ENCODE measurements around the gene ALG3. TPM values are rescaled to one million over a fixed set of nuclear protein-coding genes. Genes with fewer than 3 reads are reported as not detected.
A peak's percentile ranks its signal among the peaks of the same experiment; 100 is the strongest.

The ALG3 gene
- polyA plus RNA-seq, 1 donor from 2014 or later, result 72.3 TPM

DNA sequence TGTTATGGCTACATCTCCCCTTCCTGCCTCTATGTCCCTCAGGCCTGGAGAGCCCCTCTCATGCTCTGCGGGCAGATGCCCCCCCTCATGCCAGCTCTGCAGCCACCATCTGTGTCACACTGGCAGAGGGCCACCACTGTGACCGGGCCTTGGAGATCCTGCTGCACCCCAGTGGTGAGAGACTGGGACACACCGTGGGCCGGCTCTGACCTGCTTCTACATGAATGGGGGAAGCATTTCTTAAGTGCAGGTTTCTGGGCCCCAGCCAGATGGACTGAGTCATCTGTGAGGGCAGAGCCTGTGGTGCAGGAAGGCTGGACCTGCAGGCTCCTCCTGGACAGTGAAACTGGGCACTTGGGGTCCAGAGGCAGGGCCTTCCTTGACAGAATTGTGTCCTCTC lies 14.5 kb downstream of the ALG3 start:
- no peak overlapping the region for H3K27ac Mint-ChIP-seq
- no peaks in the 10 kb centered on the region for H3K9me3 Mint-ChIP-seq

DNA sequence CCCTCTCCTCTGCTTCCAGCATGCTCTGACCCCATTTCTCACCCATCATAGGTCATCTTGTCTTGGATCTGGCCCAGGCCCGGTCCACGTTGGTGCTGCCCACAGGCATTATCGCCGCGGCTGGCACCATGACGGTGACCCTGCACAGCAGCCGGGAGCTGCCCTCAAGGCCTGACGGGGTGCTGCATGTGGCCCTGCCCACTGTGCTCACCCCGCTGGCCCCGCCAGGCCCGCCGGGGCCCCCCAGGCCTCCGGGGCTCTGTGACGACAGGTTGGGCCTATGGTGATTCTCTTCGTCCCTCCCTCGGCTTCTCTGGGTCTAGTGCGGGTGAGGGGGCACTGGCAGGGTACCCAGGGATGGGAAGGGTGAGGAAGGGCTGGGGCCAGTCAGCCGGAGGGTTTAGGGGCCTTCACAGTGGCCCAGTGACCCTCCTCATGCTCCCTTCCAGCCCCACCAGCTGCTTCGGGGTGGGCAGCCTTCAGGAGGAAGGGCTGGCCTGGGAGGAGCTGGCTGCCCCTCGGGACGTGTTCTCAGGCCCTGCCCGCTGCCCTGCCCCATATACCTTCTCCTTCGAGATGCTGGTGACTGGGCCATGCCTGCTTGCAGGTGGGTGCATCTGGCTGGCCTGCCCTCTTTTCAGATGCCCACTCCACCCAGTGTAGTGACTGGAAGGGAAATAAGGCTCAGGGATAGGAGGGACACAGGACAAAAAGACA lies 15.5 kb downstream of the ALG3 start:
- H3K36me3 Mint-ChIP-seq, result no peaks in the 10 kb centered on the region
- H3K9me3 Mint-ChIP-seq, result no peaks in the 10 kb centered on the region
- H3K27ac Mint-ChIP-seq, result no peak overlapping the region
- H3K4me3 Mint-ChIP-seq, result peak overlapping the region in 1 of 4 donors; percentile 17
- peaks cover 0 to 9% (median 3%) of the 10 kb centered on the region in 3 donors for H3K4me1 Mint-ChIP-seq
- peaks cover 30% of the 10 kb centered on the region for H3K27me3 Mint-ChIP-seq

More for the DNA sequence above, 14.5 kb downstream of the ALG3 start:
- H3K4me1 Mint-ChIP-seq, result peaks cover 0 to 7% (median 2%) of the 10 kb centered on the region in 3 donors
- H3K36me3 Mint-ChIP-seq, result no peaks in the 10 kb centered on the region
- no peak overlapping the region for H3K4me3 Mint-ChIP-seq
- peaks cover 24% of the 10 kb centered on the region for H3K27me3 Mint-ChIP-seq

DNA sequence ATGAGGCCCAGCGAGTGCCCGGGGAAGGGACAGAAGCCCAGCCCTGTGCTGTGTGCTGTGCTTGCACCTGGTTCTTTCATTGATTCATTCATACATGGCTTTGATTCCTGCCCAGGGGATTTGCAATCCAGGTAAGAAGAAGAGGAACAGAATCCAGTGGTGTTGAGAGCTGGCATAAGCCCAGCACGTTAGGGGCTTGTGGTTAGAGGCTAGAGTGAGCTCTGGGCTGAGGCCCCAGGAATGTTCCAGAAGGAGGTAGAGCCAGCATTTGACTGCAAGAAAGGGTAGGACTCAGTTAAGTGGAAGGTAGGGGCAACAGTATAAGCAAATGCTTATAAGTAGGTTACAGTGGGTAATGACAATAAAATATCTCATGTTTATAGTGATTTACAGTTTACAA lies 17.1 kb downstream of the ALG3 start:
- Mint-ChIP-seq H3K27ac (no peak overlapping the region), H3K36me3 (no peaks in the 10 kb centered on the region), H3K9me3 (no peaks in the 10 kb centered on the region), H3K27me3 (peaks cover 39% of the 10 kb centered on the region), H3K4me1 (peaks cover 0 to 9% (median 3%) of the 10 kb centered on the region in 3 donors), H3K4me3 (peak overlapping the region in 2 of 4 donors; percentile 71 to 87)

DNA sequence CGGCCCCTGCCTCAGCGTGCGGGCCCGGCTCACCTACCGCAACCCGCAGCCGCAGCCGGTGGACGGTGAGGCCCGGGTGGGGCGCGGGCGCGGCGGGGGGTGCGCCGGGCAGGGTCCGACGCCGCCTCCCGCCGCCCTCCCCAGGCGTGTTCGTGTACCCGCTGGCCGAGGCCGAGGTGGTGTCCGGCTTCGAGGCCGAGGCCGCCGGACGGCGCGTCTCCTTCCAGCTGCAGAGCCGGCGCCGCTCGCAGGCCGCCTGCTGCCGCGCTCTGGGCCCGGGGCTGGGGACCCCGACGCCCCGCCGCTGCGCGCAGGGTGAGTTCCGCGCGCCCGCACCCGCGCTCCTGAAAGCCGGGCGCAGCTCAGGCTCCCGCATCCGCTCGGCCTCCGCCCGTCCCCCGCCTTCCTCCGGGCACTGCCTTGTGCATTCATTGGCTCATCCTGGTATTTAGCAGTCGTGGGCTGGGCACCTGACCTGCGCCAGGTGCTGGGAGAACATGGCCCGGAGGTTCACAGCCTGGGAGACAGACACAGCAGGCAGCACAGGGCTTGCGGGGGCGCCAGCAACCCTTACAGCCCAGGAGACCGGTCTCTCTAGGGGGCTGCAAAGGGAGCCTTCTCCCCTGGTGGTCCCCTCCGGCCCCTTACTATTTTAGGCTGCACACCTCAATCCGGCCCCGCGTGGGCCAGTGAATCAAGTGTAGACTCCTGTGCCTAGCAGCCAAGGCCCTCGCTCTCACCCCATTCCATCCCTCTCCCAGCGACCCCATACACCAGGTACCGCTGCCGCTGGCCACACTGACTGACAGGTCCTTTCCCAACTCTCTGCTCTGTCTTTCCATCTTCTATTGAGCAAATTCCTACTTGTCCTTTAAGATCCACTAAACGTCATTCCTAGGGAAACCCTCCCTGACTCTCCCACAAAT lies 17.9 kb downstream of the ALG3 start:
- H3K9me3 Mint-ChIP-seq, result no peaks in the 10 kb centered on the region
- H3K36me3 Mint-ChIP-seq, result no peaks in the 10 kb centered on the region
- H3K4me1 Mint-ChIP-seq, result peaks cover 0 to 9% (median 3%) of the 10 kb centered on the region in 3 donors
- no peak overlapping the region for H3K27ac Mint-ChIP-seq
- peak overlapping the region; percentile 71 to 95 (median 81) for H3K4me3 Mint-ChIP-seq
- H3K27me3 Mint-ChIP-seq, result peaks cover 43% of the 10 kb centered on the region

DNA sequence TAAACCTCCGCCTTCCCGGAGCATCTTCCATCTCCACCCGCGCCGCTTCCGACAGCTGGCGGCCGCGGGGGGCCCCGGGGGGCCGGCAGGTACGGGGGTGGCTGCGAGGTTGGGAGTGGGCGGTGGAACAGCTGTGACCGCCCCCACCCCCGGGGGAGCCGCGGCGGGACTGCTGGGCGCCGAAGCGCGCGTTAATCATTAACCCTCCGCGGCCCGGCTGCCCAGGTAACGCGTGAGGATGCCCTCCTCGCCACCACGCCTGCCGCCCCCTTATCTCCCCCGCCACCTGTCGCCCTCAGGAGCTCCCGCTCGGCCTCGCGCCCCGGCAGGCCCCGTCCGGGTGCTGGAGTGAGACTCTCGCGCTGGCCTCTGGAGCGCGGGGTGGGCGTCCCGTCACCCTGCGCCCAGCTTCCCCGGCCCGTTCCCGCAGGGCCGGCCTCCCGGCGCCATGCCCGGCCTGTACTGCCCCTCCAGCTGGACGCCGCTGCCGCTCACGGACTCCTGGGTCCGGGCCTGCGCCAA lies 18.6 kb downstream of the ALG3 start:
- Mint-ChIP-seq H3K9me3 (no peaks in the 10 kb centered on the region), H3K4me1 (peaks cover 0 to 9% (median 3%) of the 10 kb centered on the region in 3 donors), H3K4me3 (peak overlapping the region in 1 of 4 donors; percentile 88), H3K27me3 (peaks cover 48% of the 10 kb centered on the region), H3K36me3 (no peaks in the 10 kb centered on the region), H3K27ac (no peak overlapping the region)

DNA sequence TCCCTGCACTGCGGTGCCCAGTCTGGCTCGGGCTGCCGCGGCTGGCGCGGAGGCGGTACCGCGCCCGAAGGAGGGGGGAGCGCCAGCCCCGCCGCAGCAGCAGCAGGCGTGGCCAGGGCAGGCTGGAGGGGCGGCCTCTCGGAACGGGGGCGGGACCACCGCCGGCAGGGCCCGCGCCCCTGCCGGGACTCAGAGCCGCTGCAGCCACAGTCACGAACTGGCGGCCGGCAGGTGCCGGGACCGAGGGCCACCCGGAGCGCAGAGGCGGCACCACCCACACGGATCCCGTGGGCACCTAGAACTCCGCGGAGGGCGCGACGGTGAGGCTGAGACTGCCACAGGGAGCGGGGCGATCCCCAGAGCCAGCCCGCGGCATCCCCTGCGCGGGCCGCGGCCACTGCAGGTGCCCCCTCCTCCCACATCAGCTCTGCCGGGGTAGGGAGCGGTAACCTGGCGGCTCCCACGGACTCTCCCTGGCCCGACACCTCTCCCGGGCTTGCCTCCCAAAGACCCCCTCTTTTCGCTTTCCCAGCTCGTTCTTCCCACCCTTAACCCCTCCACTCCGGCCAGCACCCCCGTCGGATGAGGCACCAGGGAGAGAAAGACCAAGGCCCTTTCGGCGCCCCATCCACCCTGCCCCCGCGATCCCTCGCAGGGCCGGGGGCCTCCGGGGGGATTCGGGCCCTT lies 19.2 kb downstream of the ALG3 start, which contains the start of gene VWA5B2:
TSS of gene VWA5B2 (plus strand) at position 192 of the 687 bp plus-strand sequence. CDS start 944 bp downstream, outside the sequence.
- Mint-ChIP-seq H3K4me1 (peaks cover 0 to 9% (median 3%) of the 10 kb centered on the region in 3 donors), H3K27ac (no peak within 1 kb of the TSS), H3K27me3 (peaks cover 50% of the 10 kb centered on the region), H3K9me3 (no peaks in the 10 kb centered on the region), H3K36me3 (no peaks in the 10 kb centered on the region), H3K4me3 (peak within 1 kb of the TSS; percentile 33 to 88 (median 68))

DNA sequence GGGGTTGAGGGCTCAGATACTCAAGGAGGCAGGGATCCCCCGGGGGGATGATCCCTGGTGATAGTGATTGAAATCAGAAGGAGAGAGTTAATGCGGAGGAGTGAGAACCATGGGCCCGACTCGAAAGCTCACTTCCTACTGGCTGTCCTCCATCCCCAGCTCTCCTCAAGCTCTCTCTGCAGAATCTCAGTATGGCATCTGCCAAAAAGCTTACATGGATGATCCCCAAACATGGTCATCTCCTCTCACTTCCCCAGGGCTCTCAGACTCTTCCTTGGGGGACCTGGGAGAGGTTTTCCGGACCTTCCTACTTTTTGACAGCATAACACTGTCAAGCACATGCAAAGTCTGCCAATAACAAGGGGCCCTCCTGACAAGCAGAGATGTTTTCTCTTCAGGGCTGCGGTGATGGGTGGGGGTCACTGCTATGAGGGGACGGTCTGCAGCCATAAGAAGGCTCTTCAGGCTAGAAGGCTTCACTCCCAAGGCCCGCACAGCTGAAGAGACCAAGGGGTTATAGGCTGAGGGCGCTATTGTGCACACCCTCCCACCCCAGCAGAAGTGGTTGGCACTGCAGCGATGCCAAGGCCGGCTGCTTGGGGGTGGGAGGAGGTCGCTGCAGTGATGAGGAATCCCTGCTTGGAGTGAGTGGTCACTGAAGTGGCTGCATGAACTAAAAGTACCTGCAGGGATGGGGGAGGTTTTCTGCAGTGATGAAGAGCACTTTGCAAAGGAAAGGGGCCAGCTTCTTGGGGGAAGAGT lies 20.2 kb downstream of the ALG3 start:
- H3K4me1 Mint-ChIP-seq, result peaks cover 0 to 9% (median 3%) of the 10 kb centered on the region in 3 donors
- peaks cover 53% of the 10 kb centered on the region for H3K27me3 Mint-ChIP-seq
- H3K27ac Mint-ChIP-seq, result no peak overlapping the region
- no peaks in the 10 kb centered on the region for H3K9me3 Mint-ChIP-seq
- no peaks in the 10 kb centered on the region for H3K36me3 Mint-ChIP-seq
- peak overlapping the region; percentile 33 to 86 (median 58) for H3K4me3 Mint-ChIP-seq

DNA sequence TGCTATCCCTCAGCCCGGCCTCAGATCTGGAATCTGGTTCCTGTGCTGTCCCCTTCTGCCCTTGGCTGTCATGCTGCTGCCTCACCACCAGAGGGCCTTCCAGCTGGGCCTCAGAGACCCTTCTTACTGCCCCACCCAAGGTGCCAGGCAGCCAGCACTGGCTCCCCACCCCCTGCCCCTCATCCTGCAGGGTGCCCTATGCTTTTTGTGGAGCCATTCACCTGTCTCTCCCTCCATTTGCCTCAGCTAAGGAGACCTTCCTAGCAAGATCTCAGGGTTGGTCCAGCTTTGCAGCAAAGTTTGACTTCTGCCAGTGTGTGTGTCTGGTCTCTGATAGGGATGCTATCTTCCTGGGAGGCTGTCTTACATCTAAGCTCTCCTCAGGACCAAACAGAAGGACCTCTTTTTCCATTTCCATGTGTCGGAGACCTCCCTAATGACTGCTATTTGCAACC lies 21.3 kb downstream of the ALG3 start:
- H3K27ac Mint-ChIP-seq, result no peak overlapping the region
- no peaks in the 10 kb centered on the region for H3K36me3 Mint-ChIP-seq
- H3K4me1 Mint-ChIP-seq, result peaks cover 0 to 9% (median 3%) of the 10 kb centered on the region in 3 donors
- peaks cover 48% of the 10 kb centered on the region for H3K27me3 Mint-ChIP-seq
- H3K9me3 Mint-ChIP-seq, result no peaks in the 10 kb centered on the region
- peak overlapping the region in 1 of 4 donors; percentile 6 for H3K4me3 Mint-ChIP-seq

DNA sequence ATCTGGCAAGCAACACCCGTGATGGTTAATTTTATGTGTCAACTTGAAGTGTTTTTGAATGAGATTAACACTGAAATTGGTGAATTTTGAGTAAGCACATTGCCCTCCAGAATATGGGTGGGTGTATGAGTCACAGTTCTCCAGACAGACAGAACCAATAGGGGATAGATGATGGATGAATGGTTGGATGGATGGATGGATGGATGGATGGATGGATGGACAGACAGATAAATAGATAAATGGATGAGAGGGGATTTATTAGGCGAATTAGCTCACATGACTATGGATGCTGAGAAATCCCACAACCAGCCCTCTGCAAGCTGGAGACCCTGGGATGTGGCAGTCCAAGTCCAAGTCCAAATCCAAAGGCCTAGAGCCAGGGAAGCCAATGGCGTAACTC lies 24.8 kb downstream of the ALG3 start:
- Mint-ChIP-seq H3K4me3 (no peak overlapping the region), H3K27ac (no peak overlapping the region), H3K27me3 (peaks cover 30% of the 10 kb centered on the region), H3K36me3 (no peaks in the 10 kb centered on the region), H3K4me1 (peaks cover 0 to 2% (median 2%) of the 10 kb centered on the region in 3 donors), H3K9me3 (no peaks in the 10 kb centered on the region)

DNA sequence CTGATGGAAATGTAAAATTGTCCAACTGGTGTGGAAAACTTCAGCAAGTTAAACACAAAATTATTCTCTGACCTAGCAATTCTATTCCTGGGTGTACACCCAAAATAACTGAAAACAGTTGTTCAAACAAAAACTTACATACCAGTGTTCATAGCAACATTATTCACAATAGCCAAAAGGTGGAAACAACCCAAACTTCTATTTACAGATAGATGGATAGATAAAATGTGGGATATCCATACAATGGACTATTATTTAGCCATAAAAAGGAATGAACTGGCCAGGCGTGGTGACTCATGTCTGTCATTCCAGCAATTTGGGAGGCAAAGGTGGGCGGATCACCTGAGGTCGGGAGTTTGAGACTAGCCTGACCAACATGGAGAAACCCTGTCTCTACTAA lies 26.2 kb downstream of the ALG3 start:
- H3K4me3 Mint-ChIP-seq, result no peak overlapping the region
- H3K36me3 Mint-ChIP-seq, result no peaks in the 10 kb centered on the region
- H3K27me3 Mint-ChIP-seq, result peaks cover 21% of the 10 kb centered on the region
- H3K27ac Mint-ChIP-seq, result no peak overlapping the region
- H3K9me3 Mint-ChIP-seq, result no peaks in the 10 kb centered on the region
- no peaks in the 10 kb centered on the region for H3K4me1 Mint-ChIP-seq

DNA sequence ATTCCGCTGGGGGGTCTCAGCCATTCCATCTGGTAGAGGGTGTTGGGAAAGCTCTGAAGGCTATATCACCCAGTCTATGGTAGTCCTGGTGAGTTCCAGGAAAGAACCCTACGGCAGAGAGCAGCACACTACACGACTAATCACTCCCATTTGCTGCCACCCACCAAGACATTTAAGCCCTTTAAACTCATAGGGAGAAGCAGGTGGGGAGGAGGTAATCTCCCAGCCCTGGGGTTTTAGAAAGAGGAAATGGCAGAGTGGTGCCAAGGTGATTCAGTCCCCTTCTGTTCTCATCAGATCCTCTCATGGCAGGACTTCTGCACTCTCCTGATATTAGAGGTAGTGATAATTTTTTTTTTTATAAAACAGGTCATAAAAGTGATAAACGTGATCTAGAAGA lies 29.9 kb downstream of the ALG3 start:
- Mint-ChIP-seq H3K9me3 (no peaks in the 10 kb centered on the region), H3K27ac (no peak overlapping the region), H3K4me3 (no peak overlapping the region), H3K27me3 (peaks cover 8% of the 10 kb centered on the region), H3K36me3 (no peaks in the 10 kb centered on the region), H3K4me1 (no peaks in the 10 kb centered on the region)

DNA sequence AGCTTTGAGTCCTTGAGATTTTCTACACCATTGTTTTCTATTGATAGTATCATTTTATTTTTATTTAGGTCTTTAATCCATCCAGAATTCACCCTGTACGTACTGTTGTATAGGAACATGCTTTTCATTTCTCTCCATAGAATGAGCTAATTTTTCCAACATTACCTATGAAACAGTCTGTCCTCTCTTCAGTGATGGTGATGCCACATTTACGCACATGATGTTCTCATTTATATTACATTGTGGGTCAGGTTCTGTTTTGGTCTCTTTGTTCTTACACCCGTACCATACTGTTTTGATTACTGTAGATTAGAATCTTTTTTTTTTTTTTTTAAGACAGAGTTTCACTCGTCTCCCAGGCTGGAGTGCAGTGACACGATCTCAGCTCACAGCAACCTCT lies 37.0 kb downstream of the ALG3 start:
- Mint-ChIP-seq H3K27ac (no peak overlapping the region), H3K4me1 (no peaks in the 10 kb centered on the region), H3K4me3 (no peak overlapping the region), H3K9me3 (peaks cover 0 to 3% (median 0%) of the 10 kb centered on the region in 3 donors), H3K27me3 (peaks cover 12% of the 10 kb centered on the region), H3K36me3 (no peaks in the 10 kb centered on the region)

DNA sequence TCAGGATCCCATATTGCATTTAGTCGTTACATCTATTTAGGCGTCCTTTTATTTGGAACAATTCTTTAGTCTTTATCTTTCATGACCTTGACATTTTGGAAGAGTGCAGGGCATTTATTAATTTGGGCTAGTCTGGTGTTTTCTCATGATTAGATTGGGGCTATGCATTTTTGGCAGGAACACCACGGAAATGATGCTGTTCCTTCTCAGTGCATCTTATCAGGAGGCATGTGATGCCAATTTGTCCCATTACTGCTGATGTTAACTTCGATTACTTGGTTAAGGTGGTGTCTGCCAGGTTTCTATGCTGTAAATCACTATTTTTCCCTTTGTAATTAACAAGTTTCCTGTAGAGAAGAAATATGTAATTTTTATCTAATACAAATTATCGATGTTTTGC lies 37.5 kb downstream of the ALG3 start:
- Mint-ChIP-seq H3K27me3 (peaks cover 16% of the 10 kb centered on the region), H3K9me3 (peaks cover 0 to 3% (median 0%) of the 10 kb centered on the region in 3 donors), H3K27ac (no peak overlapping the region), H3K4me1 (no peaks in the 10 kb centered on the region), H3K36me3 (no peaks in the 10 kb centered on the region), H3K4me3 (no peak overlapping the region)

Data from IgD-negative memory B cell (primary cell).